Testis (tissue), 2 donors: Measurements from ENCODE around the gene HMGA1.

Source experiments
- CTCF ChIP-seq, 3 experiments: fragments of 450-650 bp in 2 of 3; fragments of 200-600 bp in 1 of 3; sonication (generic) in 1 of 3; IDR thresholded peaks; one replicate each; pipeline ENCODE4 v1.5.1; 2016 to 2019; ENCODE audit warnings: antibody characterized with exemption in 3 of 3, mild to moderate bottlenecking in 2 of 3, moderate library complexity in 1 of 3
- POLR2A ChIP-seq: fragments of 450-650 bp; IDR thresholded peaks from one replicate; pipeline ENCODE4 v1.6.1; 2017; ENCODE audit warnings: antibody characterized with exemption, mild to moderate bottlenecking, moderate library complexity

- peak; percentile 91 to 93 (median 93) for TF ChIP-seq CTCF (IDR thresholded peaks at IDR 0.05)
- TF ChIP-seq POLR2A: no peak
Measured at GRCh38 chr6:34248727-34249468, 12.2 kb downstream of the HMGA1 start, which contains the start of gene SMIM29.
